GM12892 (cell line): ENCODE data around the gene NFAT5.

Experiments
- POLR2A ChIP-seq: IDR thresholded peaks from 2 replicates; pipeline ENCODE4 v1.6.1; 2011; ENCODE audit warnings: low read depth, low read length, control low read depth
- POLR2AphosphoS5 ChIP-seq: IDR thresholded peaks from 2 replicates; pipeline ENCODE4 v1.6.1; 2011; ENCODE audit warnings: low read depth, low read length, control low read depth

GRCh38 chr16:69568676-69569075, 2.9 kb downstream of the NFAT5 start:
- TF ChIP-seq POLR2A (no peak), POLR2AphosphoS5 (no peak)
